Measurements from ENCODE around the gene WDR64. TPM values are rescaled to one million over a fixed set of nuclear protein-coding genes. Genes with fewer than 3 reads are reported as not detected.

The WDR64 gene
- polyA plus RNA-seq, 1 donor (not counting 4 experiments of a cell fraction or from before 2014, with no cell fraction given) = not detected

GRCh38 chr1:241762713-241763339 lies 110.7 kb downstream of the WDR64 start:
- Histone ChIP-seq H3K9me3 (ENCODE audit: control insufficient read depth, low read depth, low read length) (no peaks in the 10 kb centered on the region), H3K4me3 (ENCODE audit: control insufficient read depth in 2 of 3, extremely low read depth in 1 of 3, insufficient read depth in 2 of 3, low read depth in 1 of 3, low read length in 3 of 3) (no peak overlapping the region), H3K4me1 (ENCODE audit: control insufficient read depth, extremely low read depth, insufficient read depth, low read length) (no peaks in the 10 kb centered on the region), H3K9ac (ENCODE audit: control insufficient read depth, extremely low read depth, insufficient read depth, low read length) (no peak overlapping the region), H2AFZ (ENCODE audit: control insufficient read depth, low read length) (no peak overlapping the region), H3K4me2 (ENCODE audit: control insufficient read depth, extremely low read depth, insufficient read depth, low read depth, low read length) (no peak overlapping the region), H3K27me3 (ENCODE audit: control insufficient read depth, extremely low read depth, insufficient read depth, low read length) (no peaks in the 10 kb centered on the region), H4K20me1 (ENCODE audit: control insufficient read depth, extremely low read depth, insufficient read depth, low read length) (no peaks in the 10 kb centered on the region), H3K79me2 (ENCODE audit: control insufficient read depth, insufficient read depth, low read length) (no peaks in the 10 kb centered on the region), H3K36me3 (ENCODE audit: control insufficient read depth in 2 of 2, extremely low read depth in 1 of 2, insufficient read depth in 2 of 2, low read length in 2 of 2) (no peaks in the 10 kb centered on the region), H3K9me1 (ENCODE audit: control insufficient read depth, extremely low read depth, insufficient read depth, low read length) (no peaks in the 10 kb centered on the region), H3K27ac (ENCODE audit: control insufficient read depth, insufficient read depth, low read length) (no peak overlapping the region)
- TF ChIP-seq CTCF (optimal IDR thresholded peaks at IDR 0.05 in 1 of 3, IDR thresholded peaks at IDR 0.05 in 1 of 3, conservative IDR thresholded peaks at IDR 0.05 in 1 of 3; ENCODE audit: extremely low read depth in 1 of 3, insufficient read depth in 2 of 3, low read length in 3 of 3) (no peak), EZH2 (IDR thresholded peaks at IDR 0.05; ENCODE audit: low read length) (no peak)
- DNase-seq (ENCODE audit: low read depth, low spot score) = no peak
- FAIRE-seq = no peak
- dilution Hi-C loops (cut with MboI; ENCODE audit: extremely low pct_ligation_motif_present, low sequenced_read_pairs) = no loop called here

GRCh38 chr1:241765390-241765789 lies 113.3 kb downstream of the WDR64 start:
- Histone ChIP-seq H3K4me3 (ENCODE audit: control insufficient read depth in 2 of 3, extremely low read depth in 1 of 3, insufficient read depth in 2 of 3, low read depth in 1 of 3, low read length in 3 of 3) (no peak overlapping the region), H3K4me1 (ENCODE audit: control insufficient read depth, extremely low read depth, insufficient read depth, low read length) (no peaks in the 10 kb centered on the region), H2AFZ (ENCODE audit: control insufficient read depth, low read length) (no peak overlapping the region), H3K9me3 (ENCODE audit: control insufficient read depth, low read depth, low read length) (no peaks in the 10 kb centered on the region), H3K27ac (ENCODE audit: control insufficient read depth, insufficient read depth, low read length) (no peak overlapping the region), H3K4me2 (ENCODE audit: control insufficient read depth, extremely low read depth, insufficient read depth, low read depth, low read length) (no peak overlapping the region), H4K20me1 (ENCODE audit: control insufficient read depth, extremely low read depth, insufficient read depth, low read length) (no peaks in the 10 kb centered on the region), H3K36me3 (ENCODE audit: control insufficient read depth in 2 of 2, extremely low read depth in 1 of 2, insufficient read depth in 2 of 2, low read length in 2 of 2) (no peaks in the 10 kb centered on the region), H3K27me3 (ENCODE audit: control insufficient read depth, extremely low read depth, insufficient read depth, low read length) (no peaks in the 10 kb centered on the region), H3K79me2 (ENCODE audit: control insufficient read depth, insufficient read depth, low read length) (no peaks in the 10 kb centered on the region), H3K9me1 (ENCODE audit: control insufficient read depth, extremely low read depth, insufficient read depth, low read length) (no peaks in the 10 kb centered on the region), H3K9ac (ENCODE audit: control insufficient read depth, extremely low read depth, insufficient read depth, low read length) (no peak overlapping the region)
- dilution Hi-C loops (cut with MboI; ENCODE audit: extremely low pct_ligation_motif_present, low sequenced_read_pairs) = no loop called here
- DNase-seq (ENCODE audit: low read depth, low spot score) (no peak), FAIRE-seq (no peak)
- TF ChIP-seq EZH2 (IDR thresholded peaks at IDR 0.05; ENCODE audit: low read length) = no peak
- TF ChIP-seq CTCF (optimal IDR thresholded peaks at IDR 0.05 in 1 of 3, IDR thresholded peaks at IDR 0.05 in 1 of 3, conservative IDR thresholded peaks at IDR 0.05 in 1 of 3; ENCODE audit: extremely low read depth in 1 of 3, insufficient read depth in 2 of 3, low read length in 3 of 3) = no peak
